HCT116 (cell line): ENCODE data around the gene IDS. TPM values are rescaled to one million over a fixed set of nuclear protein-coding genes. Genes with fewer than 3 reads are reported as not detected.

ENCODE experiments used
- ATAC-seq: fragments of 200-7000 bp; cut with Tn5 transposase; 2 replicates; pipeline ENCODE4 v1.9.1; 2020; ENCODE audit warnings: mild to moderate bottlenecking, moderate library complexity
- BruUV-seq: library from RNA; stranded (reverse); fragments of 400-500 nt; replicated peaks from 2 replicates; lab custom pipeline; 2021; lab: Mats Ljungman, UMichigan
- CTCF ChIA-PET: fragments of 300-600 bp; sonication (Branson Sonifier 250); formaldehyde crosslinking; loops from one replicate; lab custom pipeline; 2021; ENCODE audit warnings: antibody characterized with exemption; lab: Charles Lee
- POLR2A ChIA-PET: fragments of 300-600, 350-600 bp; sonication (Branson Sonifier 250); formaldehyde crosslinking; loops from one replicate; lab custom pipeline; 2021; ENCODE audit warnings: antibody characterized with exemption; lab: Charles Lee
- RAD21 ChIA-PET, 2 experiments: fragments of 300-600 bp; sonication (Branson Sonifier 250); formaldehyde crosslinking; loops; one replicate each; lab custom pipeline; 2023; ENCODE audit warnings: low total read pairs in 2 of 2; ENCODE audit not compliant: uncharacterized antibody in 2 of 2, unreplicated experiment in 2 of 2, low non-redundant PET in 1 of 2; lab: Charles Lee
- DNase-seq: peaks from one replicate; pipeline ENCODE4 v3.0.0-alpha.2; 2010; ENCODE audit warnings: low read depth, low spot score
- H2AFZ ChIP-seq: fragments of 200-600 bp; shearing (Covaris generic), sonication (generic); 2 replicates; pipeline ENCODE4 v1.6.1; 2017; ENCODE audit warnings: low read depth, mixed run types, mixed read lengths, antibody characterized with exemption, low read length; ENCODE audit not compliant: poor library complexity, severe bottlenecking
- H3K27ac ChIP-seq: 2 replicates; pipeline ENCODE4 v1.5.1; 2012; ENCODE audit warnings: low read depth, low read length
- H3K27me3 ChIP-seq: fragments of 200-600 bp; sonication (generic); 2 replicates; pipeline ENCODE4 v1.6.1; 2016; ENCODE audit warnings: mixed run types, low read length, mixed read lengths; ENCODE audit not compliant: insufficient read depth
- H3K36me3 ChIP-seq, 2 experiments: fragments of 200-500 bp in 1 of 2; fragments of 200-600 bp in 1 of 2; sonication (Bioruptor generic) in 1 of 2; sonication (generic) in 1 of 2; 2 replicates each; pipeline versions ENCODE4 v1.5.1 to v1.6.1; 2014 to 2016; ENCODE audit warnings: low read length in 2 of 2, inconsistent platforms in 1 of 2, mixed read lengths in 1 of 2, mixed run types in 1 of 2; ENCODE audit not compliant: insufficient read depth in 2 of 2, control insufficient read depth in 1 of 2
- H3K4me1 ChIP-seq, 2 experiments: fragments of 200-600 bp in 1 of 2; sonication (generic) in 1 of 2; 2 replicates each; pipeline versions ENCODE4 v1.5.1 to v1.6.1; 2012 to 2017; ENCODE audit warnings: low read length in 2 of 2, inconsistent platforms in 1 of 2, mild to moderate bottlenecking in 1 of 2, mixed read lengths in 1 of 2, mixed run types in 1 of 2, moderate library complexity in 1 of 2; ENCODE audit not compliant: insufficient read depth in 2 of 2, control insufficient read depth in 1 of 2
- H3K4me2 ChIP-seq: fragments of 200-600 bp; sonication (generic); 2 replicates; pipeline ENCODE4 v1.6.1; 2017; ENCODE audit warnings: mixed run types, low read length, mixed read lengths
- H3K4me3 ChIP-seq, 2 experiments: fragments of 200-600 bp in 1 of 2; sonication (generic) in 1 of 2; replicated peaks in 1 of 2; 2 replicates each; pipeline ENCODE4 v1.5.1; 2011 to 2016; ENCODE audit warnings: low read length in 2 of 2, control low read depth in 1 of 2, low read depth in 1 of 2, mild to moderate bottlenecking in 1 of 2, mixed read lengths in 1 of 2, mixed run types in 1 of 2
- H3K79me2 ChIP-seq: fragments of 200-600 bp; sonication (generic); 2 replicates; pipeline ENCODE4 v1.6.1; 2017; ENCODE audit warnings: mild to moderate bottlenecking, mixed run types, low read length, moderate library complexity, mixed read lengths; ENCODE audit not compliant: insufficient read depth
- H3K9ac ChIP-seq: fragments of 200-600 bp; sonication (generic); 2 replicates; pipeline ENCODE4 v1.6.1; 2016; ENCODE audit warnings: low read length, mixed read lengths
- H3K9me2 ChIP-seq: fragments of 200-600 bp; sonication (generic), shearing (Covaris generic); 2 replicates; pipeline ENCODE4 v1.6.1; 2017; ENCODE audit warnings: mixed run types, mild to moderate bottlenecking, moderate library complexity; ENCODE audit not compliant: insufficient read depth
- H3K9me3 ChIP-seq, 2 experiments: fragments of 200-500 bp in 1 of 2; fragments of 200-600 bp in 1 of 2; sonication (Bioruptor generic) in 1 of 2; sonication (generic) in 1 of 2; 2 replicates each; pipeline ENCODE4 v1.6.1; 2014 to 2017; ENCODE audit warnings: low read length in 2 of 2, mixed read lengths in 2 of 2, inconsistent platforms in 1 of 2, low read depth in 1 of 2, mild to moderate bottlenecking in 1 of 2, mixed run types in 1 of 2, moderate library complexity in 1 of 2; ENCODE audit not compliant: control insufficient read depth in 1 of 2, insufficient read depth in 1 of 2
- H4K20me1 ChIP-seq: fragments of 200-600 bp; sonication (generic), shearing (Covaris generic); 2 replicates; pipeline ENCODE4 v1.6.1; 2017; ENCODE audit warnings: mixed run types, mild to moderate bottlenecking, moderate library complexity; ENCODE audit not compliant: insufficient read depth
- ATF3 ChIP-seq: IDR thresholded peaks from 2 replicates; pipeline ENCODE4 v1.6.1; 2012
- CBX3 ChIP-seq: IDR thresholded peaks from 2 replicates; pipeline ENCODE4 v1.6.1; 2012; ENCODE audit warnings: low read depth
- CEBPB ChIP-seq: IDR thresholded peaks from 2 replicates; pipeline ENCODE4 v1.6.1; 2012; ENCODE audit warnings: low read depth
- EGR1 ChIP-seq: IDR thresholded peaks from 2 replicates; pipeline ENCODE4 v1.6.1; 2012; ENCODE audit warnings: low read depth
- ELF1 ChIP-seq: IDR thresholded peaks from 2 replicates; pipeline ENCODE4 v1.6.1; 2012; ENCODE audit warnings: low read depth, borderline replicate concordance
- POLR2AphosphoS5 ChIP-seq: IDR thresholded peaks from 2 replicates; pipeline ENCODE4 v1.6.1; 2011; ENCODE audit warnings: mild to moderate bottlenecking, low read depth, low read length, moderate library complexity
- SIN3A ChIP-seq: IDR thresholded peaks from 2 replicates; pipeline ENCODE4 v1.6.1; 2012; ENCODE audit warnings: low read depth
- SRF ChIP-seq: IDR thresholded peaks from 2 replicates; pipeline ENCODE4 v1.6.1; 2012; ENCODE audit warnings: low read depth
- TCF7L2 ChIP-seq: IDR thresholded peaks from 2 replicates; pipeline ENCODE4 v1.7.0; 2011; ENCODE audit warnings: borderline replicate concordance, inconsistent platforms; ENCODE audit not compliant: insufficient read depth, insufficient read length; ENCODE audit errors: extremely low read depth
- ZFX ChIP-seq: fragments of 450-650 bp; IDR thresholded peaks from 2 replicates; pipeline ENCODE4 v1.6.1; 2017
- ZNF274 ChIP-seq: fragments of 200-500 bp; sonication (Bioruptor generic); IDR thresholded peaks from 2 replicates; pipeline ENCODE4 v1.6.1; 2014; ENCODE audit warnings: mild to moderate bottlenecking, low read depth, low read length, inconsistent platforms
- intact Hi-C: fragments of 100-400 bp; cut with micrococcal nuclease; formaldehyde crosslinking; loops from 2 replicates; pipeline ENCODE4 v1.10.0; 2022
- total RNA-seq: library from RNA; stranded (reverse); gene quantifications from one replicate; pipeline ENCODE4 v1.2.1, GENCODE V29; 2021; ENCODE audit not compliant: unreplicated experiment

IDS gene
- total RNA-seq, 1 experiment from 2014 or later, result 42.0 TPM

- ChIA-PET RAD21 (no interaction called here), POLR2A (no interaction called here), CTCF (no interaction called here)
- no peaks in the 10 kb centered on the region for H4K20me1 ChIP-seq
- peaks cover 0 to 8% of the 10 kb centered on the region in 2 experiments; a peak in 2 of 4 replicates for H3K4me1 ChIP-seq
- H3K9me3 ChIP-seq, result no peaks in the 10 kb centered on the region
- intact Hi-C loops, result no loop called here
- H3K27me3 ChIP-seq, result 0 out of 2 replicates have a peak, but pooled peaks cover 3% of the 10 kb centered on the region
- no peaks in the 10 kb centered on the region for H3K36me3 ChIP-seq
- no peak overlapping the region for H3K4me2 ChIP-seq
- DNase-seq, result no peak
- H3K79me2 ChIP-seq, result no peaks in the 10 kb centered on the region
- no peak overlapping the region for H2AFZ ChIP-seq
- TF ChIP-seq ATF3 (no peak), POLR2AphosphoS5 (no peak), CBX3 (no peak), EGR1 (no peak), SIN3A (no peak), ELF1 (no peak), SRF (no peak), ZNF274 (no peak), ZFX (no peak), TCF7L2 (no peak), CEBPB (no peak)
- H3K4me3 ChIP-seq, result no peak overlapping the region
- no peak overlapping the region for H3K9ac ChIP-seq
- H3K9me2 ChIP-seq, result no peaks in the 10 kb centered on the region
- H3K27ac ChIP-seq, result no peak overlapping the region
- no peak for ATAC-seq
- no TSS peak for BruUV-seq
These were observed 49.2 kb downstream of the IDS start for GRCh38 chrX:149455934-149456333.
